ENCODE measurements around the gene MAB21L4.

MAB21L4 gene

DNA sequence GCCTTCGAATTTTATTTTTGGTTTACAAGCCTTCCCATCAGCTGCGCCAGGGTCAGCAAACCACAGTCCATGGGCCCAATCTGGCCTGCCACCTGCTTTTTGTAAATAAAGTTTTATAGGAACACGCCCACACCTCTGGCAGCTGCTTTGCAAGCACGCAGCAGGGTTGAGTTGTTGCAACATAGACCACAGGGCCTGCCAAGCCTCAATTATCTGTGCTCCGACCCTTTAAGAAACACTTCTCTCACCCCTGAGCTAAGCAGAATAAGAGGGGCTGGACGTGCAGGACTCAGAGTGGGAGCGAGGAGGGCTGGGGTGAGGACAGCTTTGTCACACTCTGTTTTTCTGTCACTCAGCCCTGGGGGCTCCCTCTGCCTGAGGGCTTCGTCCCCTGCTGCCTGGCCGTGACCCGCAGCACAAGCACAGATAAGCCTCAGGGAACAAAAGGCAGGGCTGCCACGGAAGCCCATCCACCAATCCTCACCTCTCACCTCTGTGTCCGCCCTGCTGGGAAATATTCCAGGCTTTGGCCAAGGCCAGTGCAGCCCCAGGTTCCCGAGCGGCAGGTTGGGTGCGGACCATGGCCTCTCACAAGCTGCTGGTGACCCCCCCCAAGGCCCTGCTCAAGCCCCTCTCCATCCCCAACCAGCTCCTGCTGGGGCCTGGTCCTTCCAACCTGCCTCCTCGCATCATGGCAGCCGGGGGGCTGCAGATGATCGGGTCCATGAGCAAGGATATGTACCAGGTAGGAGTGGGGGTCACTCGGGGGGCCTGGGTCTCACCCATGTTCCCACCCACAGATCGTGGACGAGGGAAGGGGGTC is 27.5 kb downstream of the MAB21L4 start, which contains the start of gene AGXT:
Gene AGXT, plus strand, starts transcription at position 539 of the 823 bp plus-strand sequence. Its CDS starts 42 bp downstream, at position 581.
- Histone ChIP-seq H3K9ac (no peak within 1 kb of the TSS), H3K27ac (no peak within 1 kb of the TSS), H3K4me1 (no peaks in the 10 kb centered on the region), H3K9me3 (ENCODE audit: control insufficient read depth, low read length) (no peaks in the 10 kb centered on the region), H3K4me3 (ENCODE audit: low read depth, low read length) (no peak within 1 kb of the TSS), H2AFZ (no peak within 1 kb of the TSS), H3K36me3 (ENCODE audit: control insufficient read depth, insufficient read depth, low read length) (no peaks in the 10 kb centered on the region), H3K27me3 (ENCODE audit: control insufficient read depth, insufficient read depth, low read length) (no peaks in the 10 kb centered on the region), H3K79me2 (no peaks in the 10 kb centered on the region), H3K4me2 (ENCODE audit: low read length) (no peak within 1 kb of the TSS)
- TF ChIP-seq, protein P1, sequence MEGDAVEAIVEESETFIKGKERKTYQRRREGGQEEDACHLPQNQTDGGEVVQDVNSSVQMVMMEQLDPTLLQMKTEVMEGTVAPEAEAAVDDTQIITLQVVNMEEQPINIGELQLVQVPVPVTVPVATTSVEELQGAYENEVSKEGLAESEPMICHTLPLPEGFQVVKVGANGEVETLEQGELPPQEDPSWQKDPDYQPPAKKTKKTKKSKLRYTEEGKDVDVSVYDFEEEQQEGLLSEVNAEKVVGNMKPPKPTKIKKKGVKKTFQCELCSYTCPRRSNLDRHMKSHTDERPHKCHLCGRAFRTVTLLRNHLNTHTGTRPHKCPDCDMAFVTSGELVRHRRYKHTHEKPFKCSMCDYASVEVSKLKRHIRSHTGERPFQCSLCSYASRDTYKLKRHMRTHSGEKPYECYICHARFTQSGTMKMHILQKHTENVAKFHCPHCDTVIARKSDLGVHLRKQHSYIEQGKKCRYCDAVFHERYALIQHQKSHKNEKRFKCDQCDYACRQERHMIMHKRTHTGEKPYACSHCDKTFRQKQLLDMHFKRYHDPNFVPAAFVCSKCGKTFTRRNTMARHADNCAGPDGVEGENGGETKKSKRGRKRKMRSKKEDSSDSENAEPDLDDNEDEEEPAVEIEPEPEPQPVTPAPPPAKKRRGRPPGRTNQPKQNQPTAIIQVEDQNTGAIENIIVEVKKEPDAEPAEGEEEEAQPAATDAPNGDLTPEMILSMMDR (IDR thresholded peaks at IDR 0.05): no peak

DNA sequence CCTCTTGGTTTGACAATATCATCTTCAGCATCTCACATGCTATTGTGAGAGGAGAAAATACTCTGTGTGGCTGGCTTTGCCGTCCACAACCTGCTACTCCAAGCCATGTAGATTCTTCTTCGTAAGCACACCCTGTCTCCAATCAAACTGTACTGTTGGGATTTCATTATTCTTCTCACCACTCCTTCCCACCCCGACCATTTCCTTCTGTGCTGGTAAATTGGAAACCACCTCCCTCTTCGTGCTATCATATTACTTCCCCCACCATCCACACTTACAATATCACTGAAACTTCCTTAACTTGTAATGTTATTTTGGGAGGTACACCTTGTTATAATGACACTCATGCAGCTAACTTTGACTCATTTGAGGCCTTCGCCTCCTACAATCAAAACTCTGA is 30.6 kb downstream of the MAB21L4 start:
- H3K4me3 ChIP-seq (ENCODE audit: low read depth, low read length): no peak overlapping the region
- no peaks in the 10 kb centered on the region for H3K27me3 ChIP-seq (ENCODE audit: control insufficient read depth, insufficient read depth, low read length)
- H3K4me1 ChIP-seq: no peaks in the 10 kb centered on the region
- no peaks in the 10 kb centered on the region for H3K79me2 ChIP-seq
- no peaks in the 10 kb centered on the region for H3K9me3 ChIP-seq (ENCODE audit: control insufficient read depth, low read length)
- H2AFZ ChIP-seq: no peak overlapping the region
- no peak overlapping the region for H3K4me2 ChIP-seq (ENCODE audit: low read length)
- TF ChIP-seq, protein P1 (IDR thresholded peaks at IDR 0.05): no peak
- H3K36me3 ChIP-seq (ENCODE audit: control insufficient read depth, insufficient read depth, low read length): no peaks in the 10 kb centered on the region
- no peak overlapping the region for H3K9ac ChIP-seq
- H3K27ac ChIP-seq: no peak overlapping the region

DNA sequence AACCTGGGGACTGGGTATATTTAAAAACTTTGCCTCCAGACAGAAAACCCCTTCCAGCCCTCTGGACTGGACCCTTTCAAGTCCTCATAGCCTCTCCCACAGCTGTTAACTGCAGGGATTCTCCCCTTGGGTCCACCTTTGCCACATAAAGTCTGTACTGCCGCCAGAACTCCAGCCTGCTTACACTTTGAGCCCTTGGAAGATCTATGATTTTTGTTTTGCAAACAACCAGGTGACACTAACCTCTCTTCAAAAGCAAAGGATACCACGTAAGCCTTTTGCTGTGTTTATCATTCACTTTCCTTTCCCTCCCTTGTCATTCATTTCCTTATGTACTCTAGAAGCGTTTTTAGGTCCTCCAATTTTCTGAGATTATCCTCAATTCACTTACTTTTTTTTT is 31.5 kb downstream of the MAB21L4 start:
- TF ChIP-seq, protein P1 (IDR thresholded peaks at IDR 0.05): no peak
- H3K27ac ChIP-seq: no peak overlapping the region
- no peak overlapping the region for H3K9ac ChIP-seq

DNA sequence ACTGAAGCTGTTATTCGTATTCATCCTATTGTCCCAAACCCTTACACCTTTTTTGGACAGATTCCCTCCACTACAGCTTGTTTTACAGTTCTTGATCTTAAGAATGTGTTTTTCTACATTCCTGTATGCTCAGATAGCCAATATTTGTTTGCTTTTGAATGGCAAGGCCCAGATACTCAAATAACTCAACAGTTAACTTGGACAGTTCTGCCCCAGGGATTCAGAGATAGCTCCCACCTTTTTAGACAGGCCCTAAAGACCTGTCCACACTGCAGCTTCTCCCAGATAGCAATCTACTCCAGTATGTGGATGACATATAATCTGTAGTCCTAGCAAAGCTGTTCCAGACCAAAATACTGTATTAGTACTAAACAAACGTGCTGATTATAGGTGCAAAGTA is 34.4 kb downstream of the MAB21L4 start:
- H3K27ac ChIP-seq: no peak overlapping the region
- H3K4me2 ChIP-seq (ENCODE audit: low read length): no peak overlapping the region
- no peak overlapping the region for H2AFZ ChIP-seq
- no peak overlapping the region for H3K4me3 ChIP-seq (ENCODE audit: low read depth, low read length)
- H3K79me2 ChIP-seq: no peaks in the 10 kb centered on the region
- no peak overlapping the region for H3K9ac ChIP-seq
- H3K27me3 ChIP-seq (ENCODE audit: control insufficient read depth, insufficient read depth, low read length): no peaks in the 10 kb centered on the region
- H3K9me3 ChIP-seq (ENCODE audit: control insufficient read depth, low read length): no peaks in the 10 kb centered on the region
- no peaks in the 10 kb centered on the region for H3K36me3 ChIP-seq (ENCODE audit: control insufficient read depth, insufficient read depth, low read length)
- H3K4me1 ChIP-seq: no peaks in the 10 kb centered on the region
- TF ChIP-seq, protein P1 (IDR thresholded peaks at IDR 0.05): no peak

More for the DNA sequence above, 31.5 kb downstream of the MAB21L4 start:
- H3K79me2 ChIP-seq: no peaks in the 10 kb centered on the region
- H3K27me3 ChIP-seq (ENCODE audit: control insufficient read depth, insufficient read depth, low read length): no peaks in the 10 kb centered on the region
- no peak overlapping the region for H2AFZ ChIP-seq
- H3K4me3 ChIP-seq (ENCODE audit: low read depth, low read length): no peak overlapping the region
- H3K4me2 ChIP-seq (ENCODE audit: low read length): no peak overlapping the region
- no peaks in the 10 kb centered on the region for H3K36me3 ChIP-seq (ENCODE audit: control insufficient read depth, insufficient read depth, low read length)
- H3K9me3 ChIP-seq (ENCODE audit: control insufficient read depth, low read length): no peaks in the 10 kb centered on the region
- no peaks in the 10 kb centered on the region for H3K4me1 ChIP-seq

DNA sequence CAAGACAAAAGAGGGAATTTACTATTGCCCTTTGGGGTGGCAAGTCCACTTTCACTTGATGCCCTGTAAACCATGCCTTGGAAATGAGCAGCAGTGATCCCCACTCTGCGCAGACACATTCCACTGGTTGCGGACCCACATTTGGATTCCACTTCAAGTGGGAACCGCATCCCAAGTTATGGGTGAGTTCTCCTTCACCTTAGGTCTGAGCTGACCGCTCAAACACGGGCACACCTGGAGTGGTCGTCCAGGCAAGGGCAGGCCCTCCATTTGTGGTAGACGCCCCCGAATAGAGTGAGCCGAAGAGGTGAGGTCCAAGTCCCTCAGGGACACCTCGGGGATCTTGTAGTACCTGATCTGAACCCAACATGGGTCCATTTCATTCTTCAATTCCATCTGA is 37.1 kb downstream of the MAB21L4 start:
- TF ChIP-seq, protein P1 (IDR thresholded peaks at IDR 0.05): no peak
- Histone ChIP-seq H2AFZ (no peak overlapping the region), H3K36me3 (ENCODE audit: control insufficient read depth, insufficient read depth, low read length) (no peaks in the 10 kb centered on the region), H3K27me3 (ENCODE audit: control insufficient read depth, insufficient read depth, low read length) (no peaks in the 10 kb centered on the region), H3K9me3 (ENCODE audit: control insufficient read depth, low read length) (no peaks in the 10 kb centered on the region), H3K4me1 (no peaks in the 10 kb centered on the region), H3K9ac (no peak overlapping the region), H3K4me2 (ENCODE audit: low read length) (no peak overlapping the region), H3K79me2 (no peaks in the 10 kb centered on the region), H3K4me3 (ENCODE audit: low read depth, low read length) (no peak overlapping the region), H3K27ac (no peak overlapping the region)
